ENCODE results near the gene PRKCZ.

The PRKCZ gene

GRCh38 chr1:2124446-2125198 lies 74.4 kb downstream of the PRKCZ start:
- DNase-seq = no peak

GRCh38 chr1:2125350-2126211 lies 75.4 kb downstream of the PRKCZ start:
- DNase-seq = no peak

GRCh38 chr1:2126331-2127186 lies 76.3 kb downstream of the PRKCZ start:
- DNase-seq = no peak

GRCh38 chr1:2127187-2128145 lies 77.3 kb downstream of the PRKCZ start:
- DNase-seq = no peak

DNA sequence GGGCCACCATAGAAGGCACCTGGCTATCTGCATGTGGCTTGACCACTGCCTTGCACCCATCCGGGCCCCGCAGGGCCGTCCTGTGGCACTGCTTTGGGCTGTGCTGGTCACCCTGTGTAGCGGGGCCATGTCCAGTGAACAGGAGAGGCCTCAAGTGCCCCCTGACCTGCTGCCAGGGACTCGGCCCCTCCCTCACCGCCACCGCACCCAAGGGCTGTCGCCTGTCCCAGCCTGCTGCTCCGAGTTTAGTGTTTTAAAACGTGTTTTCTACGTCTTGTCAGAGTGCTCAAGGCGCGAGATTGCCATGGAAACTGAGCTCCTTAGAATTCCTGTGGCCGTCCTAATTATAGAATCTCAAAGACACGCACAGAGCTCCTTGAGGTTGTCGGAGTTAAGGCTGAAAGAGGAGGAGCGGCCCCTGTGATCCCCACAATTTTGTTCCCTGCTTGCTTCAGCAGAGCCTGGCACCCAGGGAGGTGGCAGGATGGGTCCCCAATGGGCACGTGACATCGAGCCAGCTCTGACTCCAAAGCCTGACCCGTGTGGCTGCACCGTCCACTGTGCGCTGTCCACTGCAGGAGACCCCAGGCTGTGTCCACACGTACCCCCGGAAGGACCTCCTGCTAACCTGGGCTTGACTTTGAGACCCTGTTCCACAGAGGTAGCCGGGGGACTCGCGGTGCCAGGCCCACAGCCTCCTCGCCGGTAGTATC lies 78.1 kb downstream of the PRKCZ start:
- no peak for DNase-seq

GRCh38 chr1:2129256-2129943 lies 79.2 kb downstream of the PRKCZ start:
- no peak for DNase-seq

DNA sequence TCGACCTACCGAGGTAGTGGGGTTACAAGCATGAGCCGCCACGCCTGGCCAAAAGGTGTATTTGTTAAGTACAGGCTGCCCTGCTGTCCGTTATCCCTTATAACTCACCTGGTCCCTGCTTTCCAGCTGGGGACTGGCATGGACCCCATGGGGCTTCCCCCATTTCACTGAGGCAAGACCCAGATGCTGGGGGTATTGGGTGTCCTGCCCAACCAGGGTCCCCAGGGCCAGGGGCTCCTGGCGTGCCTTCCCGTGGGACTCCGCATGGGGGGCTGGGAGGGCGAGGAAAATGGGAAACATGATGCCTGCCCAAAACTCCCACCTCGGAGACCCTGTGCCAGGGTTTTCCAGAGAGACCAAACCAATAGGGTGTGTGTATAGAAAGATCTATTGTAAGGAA lies 79.9 kb downstream of the PRKCZ start:
- no peak for DNase-seq

- no peak for DNase-seq
Observed at GRCh38 chr1:2130871-2131289, 80.7 kb downstream of the PRKCZ start.

GRCh38 chr1:2132222-2133038 lies 82.2 kb downstream of the PRKCZ start:
- no peak for DNase-seq

DNA sequence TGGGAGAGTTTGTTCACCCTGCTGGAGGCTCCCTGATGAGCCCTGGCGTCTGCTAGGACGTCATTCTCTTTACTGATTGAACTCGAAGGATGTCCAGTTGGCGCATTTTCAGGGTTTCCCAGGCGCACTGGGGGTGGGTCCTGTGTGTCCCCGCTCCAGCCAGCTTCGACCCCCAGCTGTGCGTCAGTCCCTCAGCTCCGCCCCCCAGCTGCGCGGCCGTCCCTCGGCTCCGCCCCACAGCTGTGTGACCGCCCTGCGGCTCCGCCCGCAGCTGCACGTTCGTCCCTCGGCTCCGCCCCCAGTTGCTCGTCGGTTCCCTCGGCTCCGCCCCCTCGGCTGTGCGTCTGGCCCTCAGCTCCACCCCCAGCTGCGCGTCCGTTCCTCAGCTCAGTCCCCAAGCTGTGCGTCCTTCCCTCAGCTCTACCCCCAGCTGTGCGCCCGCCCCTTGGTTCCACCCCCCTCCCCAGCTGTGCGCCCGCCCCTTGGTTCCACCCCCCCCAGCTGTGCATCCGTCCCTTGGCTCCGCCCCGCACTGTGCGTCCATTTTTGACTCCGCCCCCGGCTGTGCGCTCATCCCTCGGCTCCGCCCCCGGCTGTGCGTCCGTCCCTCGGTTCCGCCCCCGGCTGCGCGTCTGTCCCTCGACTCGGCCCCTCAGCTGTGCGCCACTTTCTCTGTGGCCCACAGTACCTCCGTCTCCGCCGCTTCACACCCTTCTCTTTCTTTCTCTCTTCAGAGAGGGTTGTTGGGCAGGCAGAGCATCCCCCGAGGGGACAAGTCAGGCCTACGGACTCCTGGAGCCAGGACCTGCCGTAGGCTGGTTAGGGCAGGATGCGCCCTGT lies 83.0 kb downstream of the PRKCZ start:
- no peak for DNase-seq

DNA sequence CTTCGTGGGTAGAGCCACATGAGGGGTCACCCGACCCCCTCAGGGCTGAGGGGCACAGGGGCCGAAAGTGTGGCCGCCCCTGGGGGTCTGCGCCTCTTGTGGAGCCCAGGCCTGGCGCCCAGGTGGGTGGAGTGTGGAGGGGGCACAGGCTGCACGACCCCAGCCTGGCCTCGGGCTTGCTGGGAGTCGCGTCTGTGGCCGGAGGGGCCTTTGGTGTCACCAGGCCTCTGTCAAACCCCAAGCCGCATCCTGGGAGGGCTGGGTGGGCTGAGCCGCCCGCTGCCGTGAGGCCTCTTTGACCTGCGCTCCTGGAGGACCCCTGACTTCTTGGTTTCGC lies 83.6 kb downstream of the PRKCZ start:
- no peak for DNase-seq

DNA sequence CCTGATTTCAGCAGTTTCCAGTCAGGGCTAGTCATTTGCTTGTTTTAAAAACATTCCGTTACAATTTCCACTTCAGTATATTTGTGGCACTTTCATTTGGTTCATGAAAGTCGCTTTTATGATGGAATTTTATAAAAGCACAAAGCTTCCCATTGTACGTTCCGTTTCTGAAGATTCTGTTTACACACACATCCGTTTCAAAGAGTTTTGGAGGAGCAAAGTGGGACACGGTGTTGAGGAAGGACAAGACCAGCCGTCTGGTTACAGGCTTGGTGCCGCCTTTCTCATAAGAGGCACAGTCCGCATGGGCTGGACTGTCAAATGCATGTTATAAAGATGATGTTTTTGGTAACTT lies 84.0 kb downstream of the PRKCZ start:
- no peak for DNase-seq

DNA sequence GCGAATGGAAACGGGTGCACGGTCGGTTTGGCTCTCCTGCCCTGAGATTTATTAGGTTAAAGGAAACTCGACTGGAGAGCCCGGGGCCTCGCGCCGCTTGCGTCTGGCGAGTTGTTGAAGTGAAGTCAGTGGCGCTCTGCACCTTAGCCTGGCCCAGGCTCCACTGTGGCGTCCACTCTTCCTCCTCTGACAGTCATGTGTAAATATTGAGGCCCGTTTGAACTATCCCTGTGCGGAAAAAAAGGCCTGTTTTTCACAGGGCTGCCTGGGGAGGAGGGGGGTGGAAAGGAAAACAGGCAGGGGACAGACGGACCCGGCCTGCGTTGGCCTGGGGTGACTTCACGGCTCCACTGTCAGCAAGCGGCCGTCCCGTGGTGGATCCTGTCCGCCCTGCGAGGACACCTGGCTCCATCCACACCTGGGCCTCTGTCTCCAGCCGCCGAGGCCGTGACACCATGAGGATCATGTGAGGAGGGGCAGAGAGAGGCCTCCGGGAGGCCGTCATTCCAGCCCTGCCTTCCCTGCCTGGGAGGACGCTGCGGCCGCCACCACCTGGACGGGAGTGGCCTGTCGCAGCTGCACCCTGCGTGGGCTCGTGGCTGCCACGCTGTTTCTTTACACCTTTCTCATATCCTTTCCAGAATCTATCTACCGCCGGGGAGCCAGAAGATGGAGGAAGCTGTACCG lies 84.6 kb downstream of the PRKCZ start:
- DNase-seq = no peak

GRCh38 chr1:2135441-2135841 lies 85.2 kb downstream of the PRKCZ start:
- no peak for DNase-seq

GRCh38 chr1:2135941-2136340 lies 85.7 kb downstream of the PRKCZ start:
- DNase-seq = no peak

GRCh38 chr1:2136386-2137235 lies 86.4 kb downstream of the PRKCZ start:
- DNase-seq = no peak

All from NCI-H446 (cell line).